GM12878 (cell line): ENCODE measurements around the gene ADGRL3. TPM values are rescaled to one million over a fixed set of nuclear protein-coding genes. Genes with fewer than 3 reads are reported as not detected.

Source experiments
- ATAC-seq: fragments of 200-7000 bp; cut with Tn5 transposase; 3 replicates; pipeline ENCODE4 v1.9.1; 2020; ENCODE audit warnings: mild to moderate bottlenecking, moderate library complexity
- BruUV-seq: library from RNA; stranded (reverse); fragments of 400-500 nt; replicated peaks from 2 replicates; lab custom pipeline; 2021; lab: Mats Ljungman, UMichigan
- CTCF ChIA-PET: fragments of 300-600 bp; sonication (Branson Sonifier 250); formaldehyde crosslinking; extraction: SDS; loops from one replicate; lab custom pipeline; 2021; ENCODE audit warnings: inconsistent platforms; lab: Yijun Ruan, JAX
- POLR2A ChIA-PET: fragments of 350-600 bp; formaldehyde crosslinking; extraction: SDS; loops from one replicate; lab custom pipeline; 2021; ENCODE audit warnings: inconsistent platforms; lab: Charles Lee
- RAD21 ChIA-PET: fragments of 300-600 bp; sonication (Branson Sonifier 250); formaldehyde crosslinking; loops from one replicate; lab custom pipeline; 2023; ENCODE audit warnings: antibody characterized with exemption; ENCODE audit not compliant: unreplicated experiment; lab: Charles Lee
- SMC1A ChIA-PET: fragments of 300-600 bp; sonication (Branson Sonifier 250); formaldehyde crosslinking; loops from one replicate; lab custom pipeline; 2023; ENCODE audit not compliant: unreplicated experiment, uncharacterized antibody; lab: Charles Lee
- DNase-seq: peaks from one replicate; pipeline ENCODE4 v3.0.0-alpha.2; 2011; ENCODE audit warnings: low read depth, low spot score
- FAIRE-seq: peaks from 3 replicates; lab custom pipeline; 2011; peaks lifted over from hg19 to GRCh38; lab: Jason Lieb, UNC
- H2AFZ ChIP-seq: 2 replicates; pipeline ENCODE4 v1.6.0; 2011; ENCODE audit warnings: low read depth, low read length, control low read depth; ENCODE audit not compliant: control insufficient read depth
- H3K27ac ChIP-seq: 2 replicates; pipeline ENCODE4 v1.5.1; 2011; ENCODE audit warnings: control low read depth; ENCODE audit not compliant: control insufficient read depth, insufficient read depth
- H3K27me3 ChIP-seq, 2 experiments: replicated peaks in 1 of 2; 2 replicates each; pipeline versions ENCODE4 v1.6.0 to v1.6.1; 2011; ENCODE audit warnings: low read length in 1 of 2; ENCODE audit not compliant: control insufficient read depth in 2 of 2, insufficient read depth in 2 of 2
- H3K36me3 ChIP-seq, 2 experiments: 2 replicates each; pipeline ENCODE4 v1.5.1; 2011; ENCODE audit warnings: low read length in 1 of 2; ENCODE audit not compliant: control insufficient read depth in 2 of 2, insufficient read depth in 2 of 2
- H3K4me1 ChIP-seq: 2 replicates; pipeline ENCODE4 v1.6.1; 2011; ENCODE audit warnings: mild to moderate bottlenecking, low read length, moderate library complexity, mixed read lengths; ENCODE audit not compliant: control insufficient read depth, insufficient read depth
- H3K4me2 ChIP-seq: 2 replicates; pipeline ENCODE4 v1.6.0; 2011; ENCODE audit warnings: control low read depth; ENCODE audit not compliant: control insufficient read depth, insufficient read depth
- H3K4me3 ChIP-seq: fragments of 200-600 bp; sonication (generic); 2 replicates; pipeline ENCODE4 v1.5.1; 2016
- H3K79me2 ChIP-seq: 2 replicates; pipeline ENCODE4 v1.6.0; 2011; ENCODE audit warnings: low read length; ENCODE audit not compliant: control insufficient read depth, insufficient read depth
- H3K9ac ChIP-seq: 2 replicates; pipeline ENCODE4 v1.8.0; 2011; ENCODE audit warnings: low read length, control low read depth, mixed read lengths; ENCODE audit not compliant: control insufficient read depth, insufficient read depth
- H3K9me3 ChIP-seq: replicated peaks from 3 replicates; pipeline ENCODE4 v1.5.1; 2011; ENCODE audit warnings: mild to moderate bottlenecking, low read length; ENCODE audit not compliant: control insufficient read depth, insufficient read depth
- H4K20me1 ChIP-seq: 2 replicates; pipeline ENCODE4 v1.6.0; 2011; ENCODE audit not compliant: control insufficient read depth, insufficient read depth
- IRF4 ChIP-seq: IDR thresholded peaks from 2 replicates; pipeline ENCODE4 v1.6.1; 2011; ENCODE audit warnings: low read depth, low read length
- SMC3 ChIP-seq: IDR thresholded peaks from 2 replicates; pipeline ENCODE4 v1.6.1; 2011; ENCODE audit warnings: low read length, improper control_type of control experiment, borderline replicate concordance
- in situ Hi-C: fragments of 300-500 bp; cut with MboI; formaldehyde crosslinking; loops from 9 replicates; pipeline ENCODE4 v1.14.3; 2018; ENCODE audit warnings: mixed read lengths
- intact Hi-C: fragments of 100-400 bp; cut with micrococcal nuclease; formaldehyde crosslinking; loops from one replicate; pipeline ENCODE4 v1.14.2; 2022; ENCODE audit not compliant: unreplicated experiment
- polyA plus RNA-seq, 11 experiments: library from polyadenylated mRNA; depleted of rRNA in 4 of 11; unstranded in 6 of 11; stranded (reverse) in 5 of 11; fragments of >200 nt; fragmentation: Nextera tagmentation in 4 of 11; fragmentation: Illumina TruSeq in 1 of 11; extraction: Ambion mirVana in 4 of 11; extraction: Trizol in 1 of 11; gene quantifications; 1 replicate in 1 of 11; 2 replicates in 10 of 11; pipeline versions ENCODE4 v1.2.1 to v1.2.3, GENCODE V29; 2011 to 2016; ENCODE audit warnings: inconsistent platforms in 2 of 11, missing spikeins in 2 of 11, low read depth in 1 of 11
- total RNA-seq, 4 experiments: library from RNA; depleted of rRNA in 3 of 4; stranded (reverse); fragments of >200 nt in 3 of 4; fragmentation: Illumina TruSeq in 1 of 4; extraction: Trizol in 1 of 4; gene quantifications; 2 replicates each; pipeline versions ENCODE4 v1.2.1 to v1.2.3, GENCODE V29; 2013 to 2021
- TF ChIP-seq, protein P1 (sequence below): fragments of 450-650 bp; IDR thresholded peaks from 2 replicates; pipeline ENCODE4 v1.6.1; 2018; ENCODE audit warnings: borderline replicate concordance, mild to moderate bottlenecking; ENCODE audit not compliant: partially characterized antibody
- TF ChIP-seq, protein P2 (sequence below): IDR thresholded peaks from 2 replicates; pipeline ENCODE4 v1.6.1; 2012; ENCODE audit warnings: low read length, inconsistent platforms
- TF ChIP-seq, protein P3 (sequence below): fragments of 450-650 bp; formaldehyde crosslinking; IDR thresholded peaks from 2 replicates; pipeline ENCODE4 v1.4.0; 2022; ENCODE audit warnings: mild to moderate bottlenecking, moderate library complexity
- TF ChIP-seq, protein P4 (sequence below): fragments of 150-350 bp; IDR thresholded peaks from 2 replicates; pipeline ENCODE4 v1.6.1; 2016; ENCODE audit warnings: low read depth, low read length
- TF ChIP-seq, protein P5 (sequence below): IDR thresholded peaks from 2 replicates; pipeline ENCODE4 v1.6.1; 2011; ENCODE audit warnings: low read depth, mild to moderate bottlenecking, low read length, moderate library complexity, borderline replicate concordance; ENCODE audit errors: extremely low read depth

Gene ADGRL3
- total and polyA plus RNA-seq, 10 of the 15 experiments (the other 5 are each of a cell fraction or from before 2014, with no cell fraction given) = 1.1 TPM; not detected in 9

DNA sequence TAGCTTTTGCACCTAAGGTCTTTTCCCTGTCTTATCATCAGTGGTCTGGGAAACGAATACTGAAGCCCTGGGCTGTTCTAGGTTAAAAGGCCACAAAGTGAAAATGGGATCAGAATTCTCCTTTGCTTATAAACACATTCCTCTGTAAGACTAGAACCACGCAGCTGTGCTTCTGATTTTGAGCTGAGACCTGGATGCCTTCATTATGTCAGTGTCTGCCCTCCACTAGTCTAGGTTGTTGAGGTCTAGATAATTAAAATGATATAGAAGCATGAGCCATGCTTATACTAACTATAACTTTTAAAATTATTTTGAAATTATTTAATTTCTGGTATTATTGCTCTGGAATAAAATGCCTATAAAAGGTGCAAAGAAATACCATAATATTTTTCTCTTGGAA is 403.9 kb downstream of the ADGRL3 start (continued):
- TF ChIP-seq, protein P1, sequence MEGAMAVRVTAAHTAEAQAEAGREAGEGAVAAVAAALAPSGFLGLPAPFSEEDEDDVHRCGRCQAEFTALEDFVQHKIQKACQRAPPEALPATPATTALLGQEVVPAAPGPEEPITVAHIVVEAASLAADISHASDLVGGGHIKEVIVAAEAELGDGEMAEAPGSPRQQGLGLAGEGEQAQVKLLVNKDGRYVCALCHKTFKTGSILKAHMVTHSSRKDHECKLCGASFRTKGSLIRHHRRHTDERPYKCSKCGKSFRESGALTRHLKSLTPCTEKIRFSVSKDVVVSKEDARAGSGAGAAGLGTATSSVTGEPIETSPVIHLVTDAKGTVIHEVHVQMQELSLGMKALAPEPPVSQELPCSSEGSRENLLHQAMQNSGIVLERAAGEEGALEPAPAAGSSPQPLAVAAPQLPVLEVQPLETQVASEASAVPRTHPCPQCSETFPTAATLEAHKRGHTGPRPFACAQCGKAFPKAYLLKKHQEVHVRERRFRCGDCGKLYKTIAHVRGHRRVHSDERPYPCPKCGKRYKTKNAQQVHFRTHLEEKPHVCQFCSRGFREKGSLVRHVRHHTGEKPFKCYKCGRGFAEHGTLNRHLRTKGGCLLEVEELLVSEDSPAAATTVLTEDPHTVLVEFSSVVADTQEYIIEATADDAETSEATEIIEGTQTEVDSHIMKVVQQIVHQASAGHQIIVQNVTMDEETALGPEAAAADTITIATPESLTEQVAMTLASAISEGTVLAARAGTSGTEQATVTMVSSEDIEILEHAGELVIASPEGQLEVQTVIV = no peak
- TF ChIP-seq, protein P2, sequence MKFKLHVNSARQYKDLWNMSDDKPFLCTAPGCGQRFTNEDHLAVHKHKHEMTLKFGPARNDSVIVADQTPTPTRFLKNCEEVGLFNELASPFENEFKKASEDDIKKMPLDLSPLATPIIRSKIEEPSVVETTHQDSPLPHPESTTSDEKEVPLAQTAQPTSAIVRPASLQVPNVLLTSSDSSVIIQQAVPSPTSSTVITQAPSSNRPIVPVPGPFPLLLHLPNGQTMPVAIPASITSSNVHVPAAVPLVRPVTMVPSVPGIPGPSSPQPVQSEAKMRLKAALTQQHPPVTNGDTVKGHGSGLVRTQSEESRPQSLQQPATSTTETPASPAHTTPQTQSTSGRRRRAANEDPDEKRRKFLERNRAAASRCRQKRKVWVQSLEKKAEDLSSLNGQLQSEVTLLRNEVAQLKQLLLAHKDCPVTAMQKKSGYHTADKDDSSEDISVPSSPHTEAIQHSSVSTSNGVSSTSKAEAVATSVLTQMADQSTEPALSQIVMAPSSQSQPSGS = no peak
- TF ChIP-seq, protein P3, sequence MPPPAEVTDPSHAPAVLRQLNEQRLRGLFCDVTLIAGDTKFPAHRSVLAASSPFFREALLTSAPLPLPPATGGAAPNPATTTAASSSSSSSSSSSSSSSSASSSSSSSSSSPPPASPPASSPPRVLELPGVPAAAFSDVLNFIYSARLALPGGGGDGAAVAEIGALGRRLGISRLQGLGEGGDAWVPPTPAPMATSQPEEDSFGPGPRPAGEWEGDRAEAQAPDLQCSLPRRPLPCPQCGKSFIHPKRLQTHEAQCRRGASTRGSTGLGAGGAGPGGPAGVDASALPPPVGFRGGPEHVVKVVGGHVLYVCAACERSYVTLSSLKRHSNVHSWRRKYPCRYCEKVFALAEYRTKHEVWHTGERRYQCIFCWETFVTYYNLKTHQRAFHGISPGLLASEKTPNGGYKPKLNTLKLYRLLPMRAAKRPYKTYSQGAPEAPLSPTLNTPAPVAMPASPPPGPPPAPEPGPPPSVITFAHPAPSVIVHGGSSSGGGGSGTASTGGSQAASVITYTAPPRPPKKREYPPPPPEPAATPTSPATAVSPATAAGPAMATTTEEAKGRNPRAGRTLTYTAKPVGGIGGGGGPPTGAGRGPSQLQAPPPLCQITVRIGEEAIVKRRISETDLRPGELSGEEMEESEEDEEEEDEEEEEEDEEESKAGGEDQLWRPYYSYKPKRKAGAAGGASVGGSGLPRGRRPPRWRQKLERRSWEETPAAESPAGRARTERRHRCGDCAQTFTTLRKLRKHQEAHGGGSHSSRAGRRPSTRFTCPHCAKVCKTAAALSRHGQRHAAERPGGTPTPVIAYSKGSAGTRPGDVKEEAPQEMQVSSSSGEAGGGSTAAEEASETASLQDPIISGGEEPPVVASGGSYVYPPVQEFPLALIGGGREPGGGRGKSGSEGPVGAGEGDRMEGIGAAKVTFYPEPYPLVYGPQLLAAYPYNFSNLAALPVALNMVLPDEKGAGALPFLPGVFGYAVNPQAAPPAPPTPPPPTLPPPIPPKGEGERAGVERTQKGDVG (CRISPR knock-in tag) = no peak
- TF ChIP-seq, all 136 proteins: peak for 0

DNA sequence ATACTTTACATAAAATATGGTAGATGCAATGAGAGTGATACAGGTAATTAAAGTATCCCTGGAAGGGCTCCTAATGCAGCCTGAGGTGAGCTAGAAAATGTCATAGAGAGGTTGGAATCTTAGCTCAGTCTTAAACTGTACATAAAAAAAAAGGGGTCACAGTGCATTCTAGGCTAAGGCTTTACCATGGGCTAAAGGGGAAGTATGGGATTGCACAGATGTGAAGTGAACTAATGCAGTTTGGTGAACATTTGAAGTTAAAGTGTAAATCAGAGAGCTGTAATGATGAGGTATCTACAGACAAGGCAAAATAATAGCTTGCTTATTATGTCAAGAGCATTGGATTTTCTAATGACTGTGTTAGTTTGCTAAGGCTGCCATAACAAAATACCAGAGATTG is 405.9 kb downstream of the ADGRL3 start:
- intact Hi-C loops = no loop called here
- FAIRE-seq (no peak), ATAC-seq (no peak), DNase-seq (no peak)
- ChIA-PET POLR2A (no interaction called here), CTCF (interaction anchor here (0.7 to 1.2 kb wide), 2 partner anchors 15 to 939 kb away, joined by 3 read pairs; no protein-coding TSS in a partner anchor), SMC1A (no interaction called here), RAD21 (no interaction called here)
- H3K4me1 ChIP-seq = no peaks in the 10 kb centered on the region
- H2AFZ ChIP-seq = no peak overlapping the region
- H3K79me2 ChIP-seq = no peaks in the 10 kb centered on the region
- no peaks in the 10 kb centered on the region for H4K20me1 ChIP-seq
- H3K36me3 ChIP-seq = no peaks in the 10 kb centered on the region
- H3K4me3 ChIP-seq = no peak overlapping the region
- in situ Hi-C loops = no loop called here
- no peaks in the 10 kb centered on the region for H3K27me3 ChIP-seq
- no peaks in the 10 kb centered on the region for H3K9me3 ChIP-seq
- H3K27ac ChIP-seq = no peak overlapping the region
- no TSS peak for BruUV-seq
- H3K9ac ChIP-seq = no peak overlapping the region
- H3K4me2 ChIP-seq = no peak overlapping the region
- TF ChIP-seq, protein P4, sequence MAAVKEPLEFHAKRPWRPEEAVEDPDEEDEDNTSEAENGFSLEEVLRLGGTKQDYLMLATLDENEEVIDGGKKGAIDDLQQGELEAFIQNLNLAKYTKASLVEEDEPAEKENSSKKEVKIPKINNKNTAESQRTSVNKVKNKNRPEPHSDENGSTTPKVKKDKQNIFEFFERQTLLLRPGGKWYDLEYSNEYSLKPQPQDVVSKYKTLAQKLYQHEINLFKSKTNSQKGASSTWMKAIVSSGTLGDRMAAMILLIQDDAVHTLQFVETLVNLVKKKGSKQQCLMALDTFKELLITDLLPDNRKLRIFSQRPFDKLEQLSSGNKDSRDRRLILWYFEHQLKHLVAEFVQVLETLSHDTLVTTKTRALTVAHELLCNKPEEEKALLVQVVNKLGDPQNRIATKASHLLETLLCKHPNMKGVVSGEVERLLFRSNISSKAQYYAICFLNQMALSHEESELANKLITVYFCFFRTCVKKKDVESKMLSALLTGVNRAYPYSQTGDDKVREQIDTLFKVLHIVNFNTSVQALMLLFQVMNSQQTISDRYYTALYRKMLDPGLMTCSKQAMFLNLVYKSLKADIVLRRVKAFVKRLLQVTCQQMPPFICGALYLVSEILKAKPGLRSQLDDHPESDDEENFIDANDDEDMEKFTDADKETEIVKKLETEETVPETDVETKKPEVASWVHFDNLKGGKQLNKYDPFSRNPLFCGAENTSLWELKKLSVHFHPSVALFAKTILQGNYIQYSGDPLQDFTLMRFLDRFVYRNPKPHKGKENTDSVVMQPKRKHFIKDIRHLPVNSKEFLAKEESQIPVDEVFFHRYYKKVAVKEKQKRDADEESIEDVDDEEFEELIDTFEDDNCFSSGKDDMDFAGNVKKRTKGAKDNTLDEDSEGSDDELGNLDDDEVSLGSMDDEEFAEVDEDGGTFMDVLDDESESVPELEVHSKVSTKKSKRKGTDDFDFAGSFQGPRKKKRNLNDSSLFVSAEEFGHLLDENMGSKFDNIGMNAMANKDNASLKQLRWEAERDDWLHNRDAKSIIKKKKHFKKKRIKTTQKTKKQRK = no peak
- no peak for TF ChIP-seq IRF4
- TF ChIP-seq, protein P5, sequence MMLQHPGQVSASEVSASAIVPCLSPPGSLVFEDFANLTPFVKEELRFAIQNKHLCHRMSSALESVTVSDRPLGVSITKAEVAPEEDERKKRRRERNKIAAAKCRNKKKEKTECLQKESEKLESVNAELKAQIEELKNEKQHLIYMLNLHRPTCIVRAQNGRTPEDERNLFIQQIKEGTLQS = no peak
- TF ChIP-seq SMC3 = no peak
- TF ChIP-seq, protein P2 = no peak
